WTC11 (cell line): ENCODE results near the gene MYPN. TPM values are rescaled to one million over a fixed set of nuclear protein-coding genes. Genes with fewer than 3 reads are reported as not detected.

ENCODE experiments used
- ATAC-seq: fragments of 200-7000 bp; cut with Tn5 transposase; 2 replicates; pipeline ENCODE4 v1.10.0; 2021; ENCODE audit warnings: mild to moderate bottlenecking, moderate library complexity
- CTCF ChIA-PET: fragments of 300-600 bp; sonication (Branson Sonifier 250); formaldehyde crosslinking; loops from one replicate; lab custom pipeline; 2021; ENCODE audit warnings: antibody characterized with exemption; lab: Charles Lee
- POLR2A ChIA-PET: fragments of 350-600 bp; sonication (Branson Sonifier 250); formaldehyde crosslinking; loops from one replicate; lab custom pipeline; 2021; ENCODE audit warnings: antibody characterized with exemption; lab: Charles Lee
- DNase-seq: peaks from one replicate; pipeline ENCODE4 v3.0.0; 2021; ENCODE audit warnings: low spot score
- H3K27ac Mint-ChIP-seq: 2 replicates; pipeline ENCODE4 v1.8.0; 2021; ENCODE audit warnings: mixed read lengths
- H3K27me3 Mint-ChIP-seq: 2 replicates; pipeline ENCODE4 v1.8.0; 2021; ENCODE audit warnings: low read depth, mild to moderate bottlenecking, moderate library complexity, mixed read lengths
- H3K36me3 Mint-ChIP-seq: 2 replicates; pipeline ENCODE4 v1.8.0; 2021; ENCODE audit warnings: mixed read lengths
- H3K4me1 Mint-ChIP-seq: 2 replicates; pipeline ENCODE4 v1.8.0; 2022; ENCODE audit warnings: mixed read lengths
- H3K4me3 Mint-ChIP-seq: 2 replicates; pipeline ENCODE4 v1.8.0; 2021; ENCODE audit warnings: mild to moderate bottlenecking, moderate library complexity, mixed read lengths
- H3K9me3 Mint-ChIP-seq: 2 replicates; pipeline ENCODE4 v1.8.0; 2021; ENCODE audit warnings: mixed read lengths
- CDX4 ChIP-seq: fragments of 250-450 bp; sonication (Bioruptor Pico); IDR thresholded peaks from 2 replicates; pipeline ENCODE4 v1.9.0; 2021; ENCODE audit warnings: moderate library complexity, mild to moderate bottlenecking, inconsistent platforms, borderline replicate concordance
- E2F1 ChIP-seq: sonication (generic); formaldehyde crosslinking; IDR thresholded peaks from 2 replicates; pipeline ENCODE4 v1.8.0; 2022; ENCODE audit warnings: mild to moderate bottlenecking, missing genetic modification reagents
- ELF4 ChIP-seq: sonication (generic); formaldehyde crosslinking; IDR thresholded peaks from 2 replicates; pipeline ENCODE4 v1.8.1; 2022; ENCODE audit warnings: low read depth, mild to moderate bottlenecking, moderate library complexity, missing genetic modification reagents
- EMX1 ChIP-seq: fragments of 250-450 bp; sonication (Bioruptor Pico); IDR thresholded peaks from 2 replicates; pipeline ENCODE4 v1.8.0; 2021; ENCODE audit warnings: mild to moderate bottlenecking
- ESRRA ChIP-seq: sonication (generic); formaldehyde crosslinking; IDR thresholded peaks from 2 replicates; pipeline ENCODE4 v1.8.1; 2022; ENCODE audit warnings: mild to moderate bottlenecking, missing genetic modification reagents, borderline replicate concordance
- FOXP1 ChIP-seq: sonication (generic); formaldehyde crosslinking; IDR thresholded peaks from 2 replicates; pipeline ENCODE4 v1.8.0; 2022; ENCODE audit warnings: missing genetic modification reagents, mild to moderate bottlenecking, moderate library complexity, borderline replicate concordance
- MYBL2 ChIP-seq: sonication (generic); formaldehyde crosslinking; IDR thresholded peaks from 2 replicates; pipeline ENCODE4 v1.8.1; 2023; ENCODE audit warnings: mild to moderate bottlenecking, moderate library complexity, missing genetic modification reagents
- NFE2L1 ChIP-seq: sonication (generic); formaldehyde crosslinking; IDR thresholded peaks from 2 replicates; pipeline ENCODE4 v1.8.1; 2023; ENCODE audit warnings: missing genetic modification reagents
- PRDM15 ChIP-seq: sonication (generic); formaldehyde crosslinking; IDR thresholded peaks from 2 replicates; pipeline ENCODE4 v1.8.0; 2022; ENCODE audit warnings: missing genetic modification reagents
- STAT6 ChIP-seq: sonication (generic); formaldehyde crosslinking; conservative IDR thresholded peaks from 2 replicates; pipeline ENCODE4 v1.8.1; 2023; ENCODE audit warnings: mild to moderate bottlenecking, low read depth, missing genetic modification reagents, moderate library complexity
- TEAD4 ChIP-seq: sonication (generic); formaldehyde crosslinking; IDR thresholded peaks from 2 replicates; pipeline ENCODE4 v1.8.0; 2022; ENCODE audit warnings: mild to moderate bottlenecking, missing genetic modification reagents
- total RNA-seq: library from RNA; stranded (reverse); gene quantifications from 3 replicates; pipeline ENCODE4 v1.2.3, GENCODE V29; 2021
- TF ChIP-seq, protein P1 (sequence below): fragments of 250-450 bp; sonication (Bioruptor Pico); IDR thresholded peaks from 2 replicates; pipeline ENCODE4 v1.9.0; 2021; ENCODE audit warnings: mild to moderate bottlenecking, borderline replicate concordance
- TF ChIP-seq, protein P2 (sequence below): sonication (generic); formaldehyde crosslinking; IDR thresholded peaks from 2 replicates; pipeline ENCODE4 v1.8.0; 2022; ENCODE audit warnings: mild to moderate bottlenecking, missing genetic modification reagents

Gene MYPN
- total RNA-seq, 1 experiment from 2014 or later = not detected

GRCh38 chr10:68223535-68224165 lies 114.4 kb downstream of the MYPN start (continued):
- TF ChIP-seq CDX4 (CRISPR knock-in tag) = no peak

- Mint-ChIP-seq H3K4me3 (no peak overlapping the region), H3K27me3 (peaks cover 22% of the 10 kb centered on the region), H3K27ac (no peak overlapping the region), H3K4me1 (no peaks in the 10 kb centered on the region), H3K36me3 (no peaks in the 10 kb centered on the region), H3K9me3 (no peaks in the 10 kb centered on the region)
- TF ChIP-seq MYBL2 (CRISPR knock-in tag) (no peak), TEAD4 (CRISPR knock-in tag) (no peak), ELF4 (CRISPR knock-in tag) (no peak), E2F1 (CRISPR knock-in tag) (no peak), PRDM15 (CRISPR knock-in tag) (no peak), STAT6 (CRISPR knock-in tag) (no peak), CDX4 (CRISPR knock-in tag) (no peak)
- CTCF ChIA-PET = interaction anchor here (1.8 to 2.1 kb wide), 2 partner anchors 12 to 124 kb away, joined by 8 to 11 read pairs; no protein-coding TSS in a partner anchor
- DNase-seq (no peak), ATAC-seq (no peak)
- POLR2A ChIA-PET = interaction anchor here (0.9 kb wide), 1 partner anchor 75 kb away, joined by 3 read pairs; no protein-coding TSS in a partner anchor
Measured at GRCh38 chr10:68224810-68225209, 115.5 kb downstream of the MYPN start.

DNA sequence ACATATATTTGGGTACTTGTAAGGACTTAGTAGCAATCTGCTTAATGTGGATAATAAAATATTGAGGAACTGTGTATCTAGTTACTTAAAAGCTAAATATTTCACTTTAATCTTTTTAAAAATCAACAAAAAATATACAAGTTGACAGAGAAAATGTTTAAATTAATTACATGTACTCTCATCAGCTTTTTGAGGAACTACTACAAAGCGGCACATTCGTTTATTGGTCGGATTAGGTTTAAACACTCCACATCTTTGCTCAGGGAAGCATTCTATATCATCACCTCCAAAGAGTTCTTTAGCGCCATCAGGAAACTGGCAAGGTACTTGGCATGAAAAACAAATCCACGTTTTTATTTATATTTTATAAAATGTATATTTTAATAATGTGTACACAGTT lies 121.0 kb downstream of the MYPN start:
- ATAC-seq (no peak), DNase-seq (no peak)
- peaks cover 11% of the 10 kb centered on the region for H3K4me1 Mint-ChIP-seq
- no peak for TF ChIP-seq NFE2L1 (CRISPR knock-in tag)
- TF ChIP-seq EMX1 = no peak
- TF ChIP-seq, protein P1, sequence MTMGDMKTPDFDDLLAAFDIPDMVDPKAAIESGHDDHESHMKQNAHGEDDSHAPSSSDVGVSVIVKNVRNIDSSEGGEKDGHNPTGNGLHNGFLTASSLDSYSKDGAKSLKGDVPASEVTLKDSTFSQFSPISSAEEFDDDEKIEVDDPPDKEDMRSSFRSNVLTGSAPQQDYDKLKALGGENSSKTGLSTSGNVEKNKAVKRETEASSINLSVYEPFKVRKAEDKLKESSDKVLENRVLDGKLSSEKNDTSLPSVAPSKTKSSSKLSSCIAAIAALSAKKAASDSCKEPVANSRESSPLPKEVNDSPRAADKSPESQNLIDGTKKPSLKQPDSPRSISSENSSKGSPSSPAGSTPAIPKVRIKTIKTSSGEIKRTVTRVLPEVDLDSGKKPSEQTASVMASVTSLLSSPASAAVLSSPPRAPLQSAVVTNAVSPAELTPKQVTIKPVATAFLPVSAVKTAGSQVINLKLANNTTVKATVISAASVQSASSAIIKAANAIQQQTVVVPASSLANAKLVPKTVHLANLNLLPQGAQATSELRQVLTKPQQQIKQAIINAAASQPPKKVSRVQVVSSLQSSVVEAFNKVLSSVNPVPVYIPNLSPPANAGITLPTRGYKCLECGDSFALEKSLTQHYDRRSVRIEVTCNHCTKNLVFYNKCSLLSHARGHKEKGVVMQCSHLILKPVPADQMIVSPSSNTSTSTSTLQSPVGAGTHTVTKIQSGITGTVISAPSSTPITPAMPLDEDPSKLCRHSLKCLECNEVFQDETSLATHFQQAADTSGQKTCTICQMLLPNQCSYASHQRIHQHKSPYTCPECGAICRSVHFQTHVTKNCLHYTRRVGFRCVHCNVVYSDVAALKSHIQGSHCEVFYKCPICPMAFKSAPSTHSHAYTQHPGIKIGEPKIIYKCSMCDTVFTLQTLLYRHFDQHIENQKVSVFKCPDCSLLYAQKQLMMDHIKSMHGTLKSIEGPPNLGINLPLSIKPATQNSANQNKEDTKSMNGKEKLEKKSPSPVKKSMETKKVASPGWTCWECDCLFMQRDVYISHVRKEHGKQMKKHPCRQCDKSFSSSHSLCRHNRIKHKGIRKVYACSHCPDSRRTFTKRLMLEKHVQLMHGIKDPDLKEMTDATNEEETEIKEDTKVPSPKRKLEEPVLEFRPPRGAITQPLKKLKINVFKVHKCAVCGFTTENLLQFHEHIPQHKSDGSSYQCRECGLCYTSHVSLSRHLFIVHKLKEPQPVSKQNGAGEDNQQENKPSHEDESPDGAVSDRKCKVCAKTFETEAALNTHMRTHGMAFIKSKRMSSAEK (CRISPR knock-in tag) = no peak
- TF ChIP-seq ESRRA (CRISPR knock-in tag) = no peak
- TF ChIP-seq, protein P2, sequence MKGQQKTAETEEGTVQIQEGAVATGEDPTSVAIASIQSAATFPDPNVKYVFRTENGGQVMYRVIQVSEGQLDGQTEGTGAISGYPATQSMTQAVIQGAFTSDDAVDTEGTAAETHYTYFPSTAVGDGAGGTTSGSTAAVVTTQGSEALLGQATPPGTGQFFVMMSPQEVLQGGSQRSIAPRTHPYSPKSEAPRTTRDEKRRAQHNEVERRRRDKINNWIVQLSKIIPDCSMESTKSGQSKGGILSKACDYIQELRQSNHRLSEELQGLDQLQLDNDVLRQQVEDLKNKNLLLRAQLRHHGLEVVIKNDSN (CRISPR knock-in tag) = no peak
- no peak for TF ChIP-seq FOXP1 (CRISPR knock-in tag)
- TF ChIP-seq, all 79 proteins: peak for 0
- CTCF ChIA-PET = interaction anchor here (0.9 to 2.5 kb wide), 4 partner anchors 17 to 368 kb away, joined by 3 to 16 read pairs (median 4); no protein-coding TSS in a partner anchor
- Mint-ChIP-seq H3K36me3 (no peaks in the 10 kb centered on the region), H3K27me3 (peaks cover 63% of the 10 kb centered on the region), H3K27ac (no peak overlapping the region), H3K4me3 (peak overlapping the region; percentile 16; the same call in 1 of the 2 replicates), H3K9me3 (no peaks in the 10 kb centered on the region)
- POLR2A ChIA-PET = interaction anchor here (0.5 to 2.7 kb wide), 3 partner anchors 16 to 338 kb away, joined by 3 to 42 read pairs (median 4); partner anchors contain the start of genes HNRNPH3 and PBLD
